ENCODE data around the gene ACVR1C.

ACVR1C gene

DNA sequence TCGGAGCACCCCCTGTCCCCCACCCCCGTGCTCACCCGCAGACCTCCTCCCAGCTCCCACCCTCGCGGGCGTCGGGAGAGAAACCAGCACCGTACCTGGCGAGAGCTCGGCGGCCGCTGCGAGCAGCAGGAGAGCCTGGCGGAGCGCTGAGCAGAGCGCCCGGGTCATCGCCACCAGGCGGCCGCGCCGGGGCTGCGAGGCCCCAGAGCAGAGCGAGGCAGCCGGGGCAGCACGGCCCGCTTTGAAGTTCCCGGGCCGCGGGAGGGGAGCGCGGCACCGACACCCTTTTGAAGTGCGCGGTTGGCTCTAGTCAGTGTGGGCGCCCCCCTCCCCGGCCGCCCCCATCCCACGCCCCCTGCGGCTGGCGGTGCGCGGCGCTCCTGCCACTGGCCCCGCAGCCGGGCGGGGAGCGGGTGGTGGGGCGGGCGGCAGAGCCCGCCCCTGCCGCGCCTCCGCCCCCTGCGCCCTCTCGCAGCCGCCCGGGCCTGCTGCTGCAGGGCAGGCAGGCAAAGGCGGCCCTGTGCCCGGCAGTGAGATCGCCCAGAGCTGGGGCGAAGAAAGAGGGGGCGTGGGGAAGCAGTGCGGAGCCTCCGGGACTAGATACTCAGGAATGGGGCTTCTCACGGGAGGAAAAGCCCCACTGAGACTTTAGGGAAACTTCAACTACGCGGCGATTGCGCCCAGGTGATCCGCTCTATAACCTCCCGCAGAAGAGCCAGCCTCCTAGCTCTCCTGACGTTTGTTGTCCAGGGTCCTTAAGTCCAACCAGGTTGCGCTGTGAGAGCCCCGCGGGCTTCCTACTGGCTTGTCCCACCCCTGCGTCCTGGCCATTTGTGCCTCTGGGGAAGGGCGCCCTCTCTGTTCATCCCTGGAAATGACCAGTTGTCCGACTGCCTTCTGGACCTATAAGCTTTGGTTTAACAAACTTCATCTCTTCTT is at the start of gene ACVR1C:
Gene ACVR1C (minus strand): TSS at position 388 of the 939 bp plus-strand sequence. CDS start 220 bp downstream, at position 168.
- Histone ChIP-seq H3K9me2 (replicated peaks; ENCODE audit: control insufficient read depth, low read length) (no peaks in the 10 kb centered on the region), H3F3A (ENCODE audit: control insufficient read depth, insufficient read depth) (no peaks in the 10 kb centered on the region), H3K79me2 (ENCODE audit: control insufficient read depth, low read length) (no peaks in the 10 kb centered on the region), H3K9me3 (ENCODE audit: control insufficient read depth, insufficient read depth, low read length) (no peaks in the 10 kb centered on the region), H3K4me2 (ENCODE audit: low read length) (peak within 1 kb of the TSS; percentile 50), H3K4me1 (ENCODE audit: control insufficient read depth, low read length) (no peaks in the 10 kb centered on the region), H3K4me3 (ENCODE audit: low read length) (peak within 1 kb of the TSS; percentile 35), H3K36me3 (ENCODE audit: control insufficient read depth, low read length) (no peaks in the 10 kb centered on the region), H3K27ac (ENCODE audit: low read depth, low read length) (no peak within 1 kb of the TSS), H3K27me3 (ENCODE audit: control insufficient read depth, low read length) (peaks cover 26% of the 10 kb centered on the region), H4K20me1 (ENCODE audit: control insufficient read depth, insufficient read depth, low read depth, low read length) (no peaks in the 10 kb centered on the region)
- TF ChIP-seq, protein P1, sequence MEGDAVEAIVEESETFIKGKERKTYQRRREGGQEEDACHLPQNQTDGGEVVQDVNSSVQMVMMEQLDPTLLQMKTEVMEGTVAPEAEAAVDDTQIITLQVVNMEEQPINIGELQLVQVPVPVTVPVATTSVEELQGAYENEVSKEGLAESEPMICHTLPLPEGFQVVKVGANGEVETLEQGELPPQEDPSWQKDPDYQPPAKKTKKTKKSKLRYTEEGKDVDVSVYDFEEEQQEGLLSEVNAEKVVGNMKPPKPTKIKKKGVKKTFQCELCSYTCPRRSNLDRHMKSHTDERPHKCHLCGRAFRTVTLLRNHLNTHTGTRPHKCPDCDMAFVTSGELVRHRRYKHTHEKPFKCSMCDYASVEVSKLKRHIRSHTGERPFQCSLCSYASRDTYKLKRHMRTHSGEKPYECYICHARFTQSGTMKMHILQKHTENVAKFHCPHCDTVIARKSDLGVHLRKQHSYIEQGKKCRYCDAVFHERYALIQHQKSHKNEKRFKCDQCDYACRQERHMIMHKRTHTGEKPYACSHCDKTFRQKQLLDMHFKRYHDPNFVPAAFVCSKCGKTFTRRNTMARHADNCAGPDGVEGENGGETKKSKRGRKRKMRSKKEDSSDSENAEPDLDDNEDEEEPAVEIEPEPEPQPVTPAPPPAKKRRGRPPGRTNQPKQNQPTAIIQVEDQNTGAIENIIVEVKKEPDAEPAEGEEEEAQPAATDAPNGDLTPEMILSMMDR (IDR thresholded peaks at IDR 0.05; ENCODE audit: low read depth, low read length, poor library complexity, severe bottlenecking), result peak; percentile 50
- no peak for TF ChIP-seq EZH2phosphoT487 (IDR thresholded peaks at IDR 0.05; ENCODE audit: borderline replicate concordance, low read length)

DNA sequence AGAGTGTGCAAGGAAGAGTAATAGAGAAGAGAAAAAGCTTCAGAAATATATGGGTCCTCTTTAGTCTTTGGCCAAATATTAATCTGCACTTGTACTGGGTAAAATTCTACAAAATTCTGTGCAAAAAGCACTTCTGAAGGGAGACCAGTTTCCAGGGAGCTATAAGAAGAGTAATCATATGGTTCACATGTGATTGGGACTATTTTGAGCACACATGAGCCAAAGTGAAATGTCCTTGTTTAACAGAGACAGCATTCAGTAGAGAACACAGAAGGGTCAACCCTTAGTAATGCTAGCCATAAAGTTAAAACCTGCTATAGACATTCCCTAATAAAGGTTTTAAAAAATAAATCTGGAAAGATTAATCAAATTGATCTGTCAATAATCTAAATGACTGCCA is 49.3 kb upstream of the ACVR1C start:
- Histone ChIP-seq H3K4me2 (ENCODE audit: low read length) (no peak overlapping the region), H3K79me2 (ENCODE audit: control insufficient read depth, low read length) (no peaks in the 10 kb centered on the region), H3K9me3 (ENCODE audit: control insufficient read depth, insufficient read depth, low read length) (no peaks in the 10 kb centered on the region), H3K4me1 (ENCODE audit: control insufficient read depth, low read length) (no peaks in the 10 kb centered on the region), H3K9me2 (replicated peaks; ENCODE audit: control insufficient read depth, low read length) (no peaks in the 10 kb centered on the region), H3K4me3 (ENCODE audit: low read length) (no peak overlapping the region), H3K36me3 (ENCODE audit: control insufficient read depth, low read length) (no peaks in the 10 kb centered on the region), H4K20me1 (ENCODE audit: control insufficient read depth, insufficient read depth, low read depth, low read length) (no peaks in the 10 kb centered on the region), H3K27me3 (ENCODE audit: control insufficient read depth, low read length) (no peaks in the 10 kb centered on the region), H3F3A (ENCODE audit: control insufficient read depth, insufficient read depth) (no peaks in the 10 kb centered on the region), H3K27ac (ENCODE audit: low read depth, low read length) (no peak overlapping the region)
- TF ChIP-seq, protein P1 (IDR thresholded peaks at IDR 0.05; ENCODE audit: low read depth, low read length, poor library complexity, severe bottlenecking), result no peak
- TF ChIP-seq EZH2phosphoT487 (IDR thresholded peaks at IDR 0.05; ENCODE audit: borderline replicate concordance, low read length), result no peak

DNA sequence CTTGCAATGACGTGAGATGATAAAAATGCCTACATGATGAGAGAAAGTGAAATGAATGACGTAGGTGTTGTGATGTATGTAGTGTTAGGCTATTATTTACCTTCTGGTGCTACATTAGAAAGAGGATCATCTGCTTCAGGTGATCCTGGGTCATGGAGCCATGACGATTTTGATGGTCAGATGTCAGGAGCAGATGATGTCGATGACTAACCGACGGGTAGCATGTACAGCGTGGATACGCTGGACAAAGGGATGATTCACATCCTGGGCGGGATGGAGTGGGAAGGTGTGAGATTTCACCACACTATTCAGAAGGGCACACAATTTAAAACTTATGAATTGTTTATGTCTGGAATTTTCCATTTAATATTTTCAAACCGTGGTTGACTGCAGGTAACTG is 43.5 kb upstream of the ACVR1C start:
- Histone ChIP-seq H3K9me2 (replicated peaks; ENCODE audit: control insufficient read depth, low read length) (no peaks in the 10 kb centered on the region), H3F3A (ENCODE audit: control insufficient read depth, insufficient read depth) (no peaks in the 10 kb centered on the region), H3K9me3 (ENCODE audit: control insufficient read depth, insufficient read depth, low read length) (no peaks in the 10 kb centered on the region), H3K4me2 (ENCODE audit: low read length) (no peak overlapping the region), H3K4me1 (ENCODE audit: control insufficient read depth, low read length) (no peaks in the 10 kb centered on the region), H3K27ac (ENCODE audit: low read depth, low read length) (no peak overlapping the region), H3K79me2 (ENCODE audit: control insufficient read depth, low read length) (no peaks in the 10 kb centered on the region), H3K36me3 (ENCODE audit: control insufficient read depth, low read length) (no peaks in the 10 kb centered on the region), H3K27me3 (ENCODE audit: control insufficient read depth, low read length) (no peaks in the 10 kb centered on the region), H4K20me1 (ENCODE audit: control insufficient read depth, insufficient read depth, low read depth, low read length) (no peaks in the 10 kb centered on the region), H3K4me3 (ENCODE audit: low read length) (no peak overlapping the region)
- TF ChIP-seq EZH2phosphoT487 (IDR thresholded peaks at IDR 0.05; ENCODE audit: borderline replicate concordance, low read length), result no peak
- TF ChIP-seq, protein P1 (IDR thresholded peaks at IDR 0.05; ENCODE audit: low read depth, low read length, poor library complexity, severe bottlenecking), result no peak

Measured in DOHH2 (cell line).